DOHH2 (cell line): Measurements from ENCODE around the gene TAF4B.

Experiments used
- EZH2phosphoT487 ChIP-seq: fragments of 200-600 bp; sonication (generic); IDR thresholded peaks from 2 replicates; pipeline ENCODE4 v1.6.1; 2017; ENCODE audit warnings: borderline replicate concordance, mild to moderate bottlenecking, antibody characterized with exemption, low read length, moderate library complexity, mixed read lengths
- TF ChIP-seq, protein P1 (sequence below): fragments of 200-600 bp; sonication (generic); IDR thresholded peaks from one replicate; pipeline ENCODE4 v1.5.1; 2014; ENCODE audit warnings: antibody characterized with exemption, mild to moderate bottlenecking, low read depth, low read length; ENCODE audit not compliant: poor library complexity, severe bottlenecking

DNA sequence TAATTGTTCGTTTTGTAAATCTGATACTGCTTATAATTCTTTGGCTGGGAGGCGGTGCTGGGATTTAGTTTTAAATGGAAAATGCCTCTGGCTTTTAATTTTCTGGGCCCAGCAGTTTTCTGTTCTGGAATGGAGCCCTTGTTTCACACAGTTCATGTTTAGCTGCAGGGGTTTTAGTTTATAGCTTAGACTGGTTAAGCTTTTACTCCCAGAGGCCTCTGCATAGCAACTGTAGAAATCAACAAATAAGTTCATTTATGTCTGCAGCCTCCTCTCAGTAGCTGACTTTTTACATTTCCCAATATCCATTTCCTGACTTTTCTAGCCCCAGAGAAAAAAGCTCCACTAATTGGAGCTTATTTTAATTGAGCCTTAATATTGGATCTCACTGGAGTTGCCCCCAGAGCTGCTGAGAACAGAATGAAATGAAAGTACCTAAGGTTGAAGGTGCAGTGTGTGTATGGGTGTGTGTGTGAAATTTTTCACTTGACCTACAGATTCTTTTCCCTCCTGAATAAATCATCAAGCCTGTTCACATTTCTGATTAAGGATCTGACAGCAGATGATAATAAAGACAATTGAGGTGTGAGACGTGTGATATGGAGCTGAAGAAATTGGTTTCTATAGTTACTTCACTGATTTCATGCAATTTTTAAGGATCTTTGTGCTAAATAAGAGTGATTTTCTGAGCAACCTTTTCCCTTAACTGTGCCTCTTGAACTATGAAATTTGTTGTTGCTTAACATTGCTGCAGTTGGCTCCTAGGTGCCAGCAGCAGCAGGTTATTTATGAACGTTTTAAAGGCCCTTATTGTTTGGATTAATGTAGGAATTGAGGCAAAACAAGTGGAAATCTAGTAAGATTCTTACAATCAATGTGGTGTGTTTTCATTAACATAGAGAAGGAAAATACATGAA lies 109.6 kb downstream of the TAF4B start:
- TF ChIP-seq, protein P1, sequence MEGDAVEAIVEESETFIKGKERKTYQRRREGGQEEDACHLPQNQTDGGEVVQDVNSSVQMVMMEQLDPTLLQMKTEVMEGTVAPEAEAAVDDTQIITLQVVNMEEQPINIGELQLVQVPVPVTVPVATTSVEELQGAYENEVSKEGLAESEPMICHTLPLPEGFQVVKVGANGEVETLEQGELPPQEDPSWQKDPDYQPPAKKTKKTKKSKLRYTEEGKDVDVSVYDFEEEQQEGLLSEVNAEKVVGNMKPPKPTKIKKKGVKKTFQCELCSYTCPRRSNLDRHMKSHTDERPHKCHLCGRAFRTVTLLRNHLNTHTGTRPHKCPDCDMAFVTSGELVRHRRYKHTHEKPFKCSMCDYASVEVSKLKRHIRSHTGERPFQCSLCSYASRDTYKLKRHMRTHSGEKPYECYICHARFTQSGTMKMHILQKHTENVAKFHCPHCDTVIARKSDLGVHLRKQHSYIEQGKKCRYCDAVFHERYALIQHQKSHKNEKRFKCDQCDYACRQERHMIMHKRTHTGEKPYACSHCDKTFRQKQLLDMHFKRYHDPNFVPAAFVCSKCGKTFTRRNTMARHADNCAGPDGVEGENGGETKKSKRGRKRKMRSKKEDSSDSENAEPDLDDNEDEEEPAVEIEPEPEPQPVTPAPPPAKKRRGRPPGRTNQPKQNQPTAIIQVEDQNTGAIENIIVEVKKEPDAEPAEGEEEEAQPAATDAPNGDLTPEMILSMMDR: no peak
- no peak for TF ChIP-seq EZH2phosphoT487
